Endothelial cell of umbilical vein (primary cell): ENCODE measurements around the gene AGAP3. TPM values are rescaled to one million over a fixed set of nuclear protein-coding genes. Genes with fewer than 3 reads are reported as not detected.

Source experiments
- BruUV-seq: library from RNA; stranded (reverse); fragments of 400-500 nt; replicated peaks from 2 replicates; lab custom pipeline; 2021; lab: Mats Ljungman, UMichigan
- CTCF ChIA-PET: fragments of 300-600, 350-600 bp; sonication (Branson Sonifier 250); formaldehyde crosslinking; loops from one replicate; lab custom pipeline; 2021; ENCODE audit warnings: antibody characterized with exemption, inconsistent platforms; lab: Charles Lee
- POLR2A ChIA-PET: fragments of 300-600, 350-600 bp; sonication (Branson Sonifier 250); formaldehyde crosslinking; loops from one replicate; lab custom pipeline; 2021; ENCODE audit warnings: antibody characterized with exemption, inconsistent platforms; lab: Charles Lee
- DNase-seq: peaks from one replicate; pipeline ENCODE4 v3.0.0-alpha.2; 2011; ENCODE audit warnings: low read depth, low spot score
- FAIRE-seq: peaks from 2 replicates; lab custom pipeline; 2011; peaks lifted over from hg19 to GRCh38; lab: Jason Lieb, UNC
- H2AFZ ChIP-seq: 2 replicates; pipeline ENCODE4 v1.6.0; 2012; ENCODE audit warnings: low read depth, low read length, control low read depth, inconsistent platforms
- H3K27ac ChIP-seq: 2 replicates; pipeline ENCODE4 v1.5.1; 2011; ENCODE audit warnings: low read depth, mild to moderate bottlenecking, control low read depth, low read length, moderate library complexity; ENCODE audit not compliant: insufficient read depth
- H3K27me3 ChIP-seq, 2 experiments: 2 replicates each; pipeline versions ENCODE4 v1.6.0 to v1.6.1; 2011; ENCODE audit warnings: low read length in 2 of 2, mixed read lengths in 1 of 2; ENCODE audit not compliant: control insufficient read depth in 2 of 2, insufficient read depth in 2 of 2
- H3K36me3 ChIP-seq, 2 experiments: 2 replicates in 1 of 2; 3 replicates in 1 of 2; pipeline ENCODE4 v1.5.1; 2011; ENCODE audit warnings: low read length in 2 of 2, mild to moderate bottlenecking in 1 of 2, moderate library complexity in 1 of 2; ENCODE audit not compliant: control insufficient read depth in 2 of 2, insufficient read depth in 2 of 2; ENCODE audit errors: extremely low read depth in 1 of 2
- H3K4me1 ChIP-seq: 3 replicates; pipeline ENCODE4 v1.5.1; 2011; ENCODE audit warnings: mild to moderate bottlenecking, low read length; ENCODE audit not compliant: control insufficient read depth, insufficient read depth; ENCODE audit errors: extremely low read depth
- H3K4me2 ChIP-seq: 2 replicates; pipeline ENCODE4 v1.6.1; 2011; ENCODE audit warnings: low read length, control low read depth, mixed read lengths; ENCODE audit not compliant: insufficient read depth
- H3K4me3 ChIP-seq, 3 experiments: fragments of 200-600 bp in 1 of 3; sonication (generic), shearing (Covaris generic) in 1 of 3; replicated peaks in 1 of 3; 2 replicates each; pipeline ENCODE4 v1.5.1; 2011 to 2016; ENCODE audit warnings: control low read depth in 3 of 3, low read length in 3 of 3, mild to moderate bottlenecking in 2 of 3, inconsistent platforms in 1 of 3, low read depth in 1 of 3, moderate library complexity in 1 of 3; ENCODE audit not compliant: insufficient read depth in 1 of 3
- H3K79me2 ChIP-seq: 2 replicates; pipeline ENCODE4 v1.6.0; 2012; ENCODE audit warnings: low read length, inconsistent platforms; ENCODE audit not compliant: control insufficient read depth, insufficient read depth
- H3K9ac ChIP-seq: replicated peaks from 2 replicates; pipeline ENCODE3; 2011; ENCODE audit warnings: low read length, control low read depth; ENCODE audit not compliant: insufficient read depth; ENCODE audit errors: extremely low read depth
- H3K9me1 ChIP-seq: replicated peaks from 3 replicates; pipeline ENCODE4 v1.6.0; 2011; ENCODE audit warnings: mild to moderate bottlenecking, low read length; ENCODE audit not compliant: control insufficient read depth, insufficient read depth; ENCODE audit errors: extremely low read depth
- H3K9me3 ChIP-seq: replicated peaks from 2 replicates; pipeline ENCODE4 v1.5.1; 2012; ENCODE audit warnings: low read length, inconsistent platforms; ENCODE audit not compliant: control insufficient read depth, insufficient read depth
- H4K20me1 ChIP-seq: replicated peaks from 2 replicates; pipeline ENCODE3; 2011; ENCODE audit warnings: mild to moderate bottlenecking, low read length; ENCODE audit not compliant: control insufficient read depth, insufficient read depth; ENCODE audit errors: extremely low read depth
- CTCF ChIP-seq, 2 donors: IDR thresholded peaks; 1 replicate in 1 of 2; 2 replicates in 1 of 2; pipeline ENCODE4 v1.5.1; 2011; ENCODE audit warnings: low read length in 2 of 2, mild to moderate bottlenecking in 2 of 2, moderate library complexity in 2 of 2, control low read depth in 1 of 2, inconsistent platforms in 1 of 2, low read depth in 1 of 2; ENCODE audit not compliant: insufficient read depth in 1 of 2; ENCODE audit errors: extremely low read depth in 1 of 2
- EZH2 ChIP-seq: IDR thresholded peaks from 2 replicates; pipeline ENCODE4 v1.6.1; 2012; ENCODE audit warnings: borderline replicate concordance, low read depth, mild to moderate bottlenecking, moderate library complexity, low read length, inconsistent platforms; ENCODE audit not compliant: severe bottlenecking
- FOS ChIP-seq: IDR thresholded peaks from 2 replicates; pipeline ENCODE4 v1.6.1; 2011; ENCODE audit warnings: mild to moderate bottlenecking, low read length, moderate library complexity, borderline replicate concordance; ENCODE audit not compliant: insufficient read depth
- GATA2 ChIP-seq: IDR thresholded peaks from 2 replicates; pipeline ENCODE4 v1.7.0; 2011; ENCODE audit warnings: low read depth, mild to moderate bottlenecking, moderate library complexity, mixed read lengths, low read length; ENCODE audit not compliant: insufficient read length, insufficient read depth
- JUN ChIP-seq: IDR thresholded peaks from 2 replicates; pipeline ENCODE4 v1.6.1; 2011; ENCODE audit warnings: borderline replicate concordance, low read depth; ENCODE audit not compliant: insufficient read length, insufficient read depth
- MAX ChIP-seq: IDR thresholded peaks from 2 replicates; pipeline ENCODE4 v1.6.1; 2011; ENCODE audit not compliant: insufficient read depth, insufficient read length
- MYC ChIP-seq: IDR thresholded peaks from one replicate; pipeline ENCODE4 v1.6.1; 2011; ENCODE audit warnings: mild to moderate bottlenecking, low read depth, low read length
- POLR2A ChIP-seq: IDR thresholded peaks from 2 replicates; pipeline ENCODE4 v1.6.1; 2012; ENCODE audit warnings: low read depth, mild to moderate bottlenecking, control low read depth, low read length
- POLR2AphosphoS5 ChIP-seq: IDR thresholded peaks from 2 replicates; pipeline ENCODE4 v1.6.1; 2012; ENCODE audit warnings: low read depth, mild to moderate bottlenecking, control low read depth, low read length, moderate library complexity; ENCODE audit not compliant: insufficient read depth
- dilution Hi-C: fragments of 300-500 bp; cut with MboI; formaldehyde crosslinking; loops from one replicate; pipeline ENCODE4 v1.15.0; 2019; ENCODE audit warnings: low sequenced_read_pairs; ENCODE audit not compliant: extremely low pct_ligation_motif_present
- intact Hi-C: fragments of 100-400 bp; cut with micrococcal nuclease; formaldehyde crosslinking; loops from one replicate; pipeline ENCODE4 v1.10.0; 2022
- polyA plus RNA-seq, 4 experiments: library from polyadenylated mRNA; depleted of rRNA in 3 of 4; stranded (reverse) in 3 of 4; unstranded in 1 of 4; fragments of >200 nt; gene quantifications; 2 replicates each; pipeline versions ENCODE4 v1.2.1 to v1.2.3, GENCODE V29; 2011 to 2012; ENCODE audit warnings: missing spikeins in 1 of 4
- total RNA-seq: library from RNA; stranded (reverse); gene quantifications from 2 replicates; pipeline ENCODE4 v1.2.3, GENCODE V29; 2021

Gene AGAP3
- total and polyA plus RNA-seq, 2 donors (not counting 3 experiments of a cell fraction or from before 2014, with no cell fraction given): 171 to 174 TPM

GRCh38 chr7:151178831-151179230 is 92.6 kb downstream of the AGAP3 start:
- TF ChIP-seq EZH2 (no peak), JUN (no peak), FOS (no peak), GATA2 (no peak), CTCF (IDR thresholded peaks at IDR 0.05; ENCODE audit: extremely low read depth in 1 of 2, insufficient read depth in 1 of 2, low read depth in 1 of 2, low read length in 2 of 2) (no peak), POLR2AphosphoS5 (no peak), MYC (no peak), MAX (no peak), POLR2A (no peak)
- H3K27me3 ChIP-seq: peaks cover 3 to 10% of the 10 kb centered on the region in 2 experiments
- H3K9me3 ChIP-seq: no peaks in the 10 kb centered on the region
- ChIA-PET POLR2A (no interaction called here), CTCF (interaction anchor here (1.0 to 1.6 kb wide), 4 partner anchors 9 to 55 kb away, joined by 3 to 8 read pairs (median 4); partner anchors contain the start of gene GBX1)
- no peak overlapping the region for H3K9ac ChIP-seq
- no TSS peak for BruUV-seq
- H3K79me2 ChIP-seq: no peaks in the 10 kb centered on the region
- H3K36me3 ChIP-seq: no peaks in the 10 kb centered on the region
- FAIRE-seq: no peak
- no peak overlapping the region for H2AFZ ChIP-seq
- no peak overlapping the region for H3K27ac ChIP-seq
- no peaks in the 10 kb centered on the region for H3K4me1 ChIP-seq
- H4K20me1 ChIP-seq: no peaks in the 10 kb centered on the region
- H3K9me1 ChIP-seq: no peaks in the 10 kb centered on the region
- intact Hi-C loops: no loop called here
- H3K4me2 ChIP-seq: no peak overlapping the region
- no peak overlapping the region for H3K4me3 ChIP-seq
- no peak for DNase-seq
- dilution Hi-C loops: no loop called here
